Esophagus squamous epithelium (tissue), 4 donors: ENCODE data around the gene LIPE.

Experiments used
- CTCF ChIP-seq, 6 experiments: fragments of 450-650 bp in 4 of 6; fragments of 200-600 bp in 2 of 6; sonication (generic) in 2 of 6; IDR thresholded peaks; one replicate each; pipeline ENCODE4 v1.5.1; 2016 to 2019; ENCODE audit warnings: antibody characterized with exemption in 6 of 6, mild to moderate bottlenecking in 4 of 6, moderate library complexity in 4 of 6
- POLR2A ChIP-seq, 4 donors: fragments of 450-650 bp; IDR thresholded peaks; one replicate each; pipeline ENCODE4 v1.6.1; 2017; ENCODE audit warnings: antibody characterized with exemption in 4 of 4, mild to moderate bottlenecking in 4 of 4, moderate library complexity in 3 of 4

GRCh38 chr19:42428676-42429075 lies 1.5 kb upstream of the LIPE start:
- TF ChIP-seq POLR2A (IDR thresholded peaks at IDR 0.05): no peak
- no peak for TF ChIP-seq CTCF (IDR thresholded peaks at IDR 0.05)
